ENCODE data around the gene ADD1. TPM values are rescaled to one million over a fixed set of nuclear protein-coding genes. Genes with fewer than 3 reads are reported as not detected.

ADD1 gene
- total RNA-seq, 1 experiment from 2014 or later: 163 TPM

GRCh38 chr4:2820216-2820982 lies 23.2 kb upstream of the ADD1 start:
- Histone ChIP-seq H3K23me2 (ENCODE audit: insufficient read length, low read depth, low read length, poor library complexity, severe bottlenecking) (peaks cover 7% of the 10 kb centered on the region), H3K4me1 (ENCODE audit: insufficient read depth, low read length) (no peaks in the 10 kb centered on the region), H4K8ac (replicated peaks; ENCODE audit: insufficient read length, low read depth, low read length) (no peak overlapping the region), H2BK15ac (ENCODE audit: low read depth, low read length) (no peak overlapping the region), H2BK120ac (ENCODE audit: low read depth, low read length, poor library complexity, severe bottlenecking) (no peak overlapping the region), H3K4ac (ENCODE audit: low read depth, low read length) (no peak overlapping the region), H4K91ac (ENCODE audit: insufficient read length, low read depth, low read length) (no peak overlapping the region), H3K9me3 (ENCODE audit: control insufficient read depth, low read depth, low read length) (no peaks in the 10 kb centered on the region), H2BK5ac (ENCODE audit: insufficient read length, low read length) (no peak overlapping the region), H2AFZ (ENCODE audit: low read length) (no peak overlapping the region), H3K27me3 (ENCODE audit: insufficient read depth, low read length) (no peaks in the 10 kb centered on the region), H4K20me1 (ENCODE audit: control insufficient read depth, insufficient read depth, insufficient read length) (no peaks in the 10 kb centered on the region), H3K9ac (ENCODE audit: extremely low read depth, insufficient read length, low read length) (no peak overlapping the region), H3K79me1 (ENCODE audit: insufficient read depth, low read depth, low read length, poor library complexity, severe bottlenecking) (no peaks in the 10 kb centered on the region), H2BK12ac (ENCODE audit: insufficient read length, low read depth, low read length) (no peak overlapping the region), H3K56ac (ENCODE audit: insufficient read length, low read depth, low read length) (no peak overlapping the region), H2BK20ac (ENCODE audit: low read depth, low read length, poor library complexity, severe bottlenecking) (no peak overlapping the region), H3K23ac (ENCODE audit: insufficient read length, low read depth, low read length) (no peak overlapping the region), H3K14ac (ENCODE audit: insufficient read depth, low read length) (no peak overlapping the region), H3K18ac (ENCODE audit: insufficient read length, low read depth, low read length) (no peak overlapping the region), H3K27ac (ENCODE audit: insufficient read length, low read depth, low read length) (no peak overlapping the region), H3K79me2 (ENCODE audit: insufficient read depth, low read length) (no peaks in the 10 kb centered on the region), H4K5ac (ENCODE audit: insufficient read length, low read depth, low read length) (no peak overlapping the region), H3K4me2 (ENCODE audit: insufficient read depth, insufficient read length, low read length) (no peak overlapping the region), H3T11ph (ENCODE audit: low read length) (no peak overlapping the region), H2AK5ac (ENCODE audit: insufficient read length, low read length) (no peak overlapping the region)
- WGBS (ENCODE audit: extremely low coverage, insufficient read length, low lambda C conversion rate): no CpG with 5 or more reads among the region's 13 CpGs
- H3K36me3 Mint-ChIP-seq (ENCODE audit: insufficient read depth in 1 of 3, low read depth in 3 of 3): peaks cover 17 to 32% (median 22%) of the 10 kb centered on the region in 3 experiments
- H3K9me3 Mint-ChIP-seq: peaks cover 2 to 3% of the 10 kb centered on the region in 2 experiments; a peak in 2 of 5 replicates
- peaks cover 18 to 20% of the 10 kb centered on the region in 2 experiments for H3K4me1 Mint-ChIP-seq
- H3K27ac Mint-ChIP-seq: peak overlapping the region in 2 of 3 experiments; percentile 39 to 58; a peak in 2 of 7 replicates
- peak overlapping the region in 1 of 2 experiments; percentile 42; a peak in 2 of 5 replicates for H3K4me3 Mint-ChIP-seq
- TF ChIP-seq CTCF (conservative IDR thresholded peaks at IDR 0.05): no peak
- peaks cover 10% of the 10 kb centered on the region for H3K27me3 Mint-ChIP-seq (ENCODE audit: low read depth)
- no peak for DNase-seq
